GM19372 (cell line): ENCODE measurements around the gene DDR2.
"Not testable (repeated sequence)": the region's sequence is repeated elsewhere in the genome, so short reads cannot be mapped to it uniquely, and the experiment has no call there.

ENCODE experiments used
- ATAC-seq: cut with Tn5 transposase; IDR thresholded peaks from one replicate; pipeline ENCODE4 v1.9.1; 2021; ENCODE audit warnings: mild to moderate bottlenecking, low read depth, moderate library complexity; ENCODE audit not compliant: unreplicated experiment

DDR2 gene

DNA sequence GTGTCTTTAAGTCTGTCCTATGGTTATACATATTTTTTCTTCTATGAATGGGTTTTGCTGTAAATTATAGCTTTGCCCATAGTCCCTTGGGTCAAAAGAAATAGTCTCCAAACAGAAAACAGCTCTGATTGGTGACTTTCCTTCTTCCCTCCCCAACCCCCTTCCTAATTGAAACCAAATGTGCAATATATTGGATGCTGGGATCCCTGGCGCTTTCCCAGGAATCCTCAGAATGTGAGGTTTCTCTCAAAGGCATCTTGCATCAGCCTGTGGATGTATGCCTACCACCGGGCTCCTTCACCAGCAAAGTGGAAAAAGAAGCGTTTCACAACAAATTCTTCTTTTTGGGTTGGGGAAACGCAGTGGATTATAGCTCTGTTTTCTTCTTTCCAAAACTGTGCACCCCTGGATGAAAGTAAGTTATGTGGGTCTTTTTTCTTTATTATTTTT is at the start of gene DDR2:
Gene DDR2 (plus strand): TSS at position 248 of the 450 bp plus-strand sequence. CDS start 86,600 bp downstream, outside the sequence.
- ATAC-seq: no peak

DNA sequence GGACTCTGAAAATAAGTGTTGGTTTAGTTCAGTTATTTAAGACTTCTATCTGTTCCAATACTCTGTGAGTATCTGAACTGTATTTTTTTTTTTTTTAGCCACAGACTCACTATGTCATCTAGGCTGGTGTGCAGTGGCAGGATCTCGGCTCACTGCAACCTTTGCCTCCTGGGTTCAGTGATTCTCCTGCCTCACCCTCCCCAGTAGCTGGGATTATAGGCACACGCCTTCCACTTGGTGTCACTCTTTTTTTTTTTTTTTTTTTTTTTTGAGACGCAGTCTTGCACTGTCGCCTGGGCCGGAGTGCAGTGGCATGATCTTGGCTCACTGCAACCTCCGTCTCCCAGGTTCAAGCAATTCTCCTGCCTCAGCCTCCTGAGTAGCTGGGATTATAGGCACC is 49.4 kb upstream of the DDR2 start:
- not testable (repeated sequence) for ATAC-seq

DNA sequence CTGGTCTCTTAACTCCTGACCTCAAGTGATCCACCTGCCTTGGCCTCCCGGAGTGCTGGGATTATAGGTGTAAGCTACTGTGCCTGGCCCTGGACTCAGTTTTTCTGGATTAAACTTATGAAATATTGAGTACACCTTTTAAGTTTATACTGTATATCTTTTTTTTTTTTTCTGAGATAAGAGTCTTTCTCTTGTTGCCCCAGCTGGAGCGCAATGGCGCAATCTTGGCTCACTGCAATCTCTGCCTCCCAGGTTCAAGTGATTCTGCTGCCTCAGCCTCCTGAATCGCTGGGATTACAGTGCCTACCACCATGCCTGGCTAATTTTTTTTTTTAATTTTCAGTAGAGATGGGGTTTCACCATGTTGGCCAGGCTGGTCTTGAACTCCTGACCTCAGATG is 47.2 kb upstream of the DDR2 start:
- ATAC-seq: not testable (repeated sequence)

DNA sequence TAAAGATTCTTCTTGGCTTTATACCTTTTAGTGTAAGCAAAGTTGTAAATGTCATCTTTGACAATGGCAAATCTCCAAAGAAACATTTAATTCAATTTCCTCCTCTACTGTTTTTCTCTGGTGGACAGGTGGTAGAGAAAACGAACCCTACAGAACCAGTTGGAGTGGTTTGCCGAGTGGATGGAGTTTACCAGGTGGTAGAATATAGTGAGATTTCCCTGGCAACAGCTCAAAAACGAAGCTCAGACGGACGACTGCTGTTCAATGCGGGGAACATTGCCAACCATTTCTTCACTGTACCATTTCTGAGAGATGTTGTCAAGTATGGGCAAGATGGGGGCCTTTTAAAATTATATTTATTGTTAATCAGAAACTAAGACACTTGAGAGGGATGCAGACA is 44.9 kb upstream of the DDR2 start:
- no peak for ATAC-seq

DNA sequence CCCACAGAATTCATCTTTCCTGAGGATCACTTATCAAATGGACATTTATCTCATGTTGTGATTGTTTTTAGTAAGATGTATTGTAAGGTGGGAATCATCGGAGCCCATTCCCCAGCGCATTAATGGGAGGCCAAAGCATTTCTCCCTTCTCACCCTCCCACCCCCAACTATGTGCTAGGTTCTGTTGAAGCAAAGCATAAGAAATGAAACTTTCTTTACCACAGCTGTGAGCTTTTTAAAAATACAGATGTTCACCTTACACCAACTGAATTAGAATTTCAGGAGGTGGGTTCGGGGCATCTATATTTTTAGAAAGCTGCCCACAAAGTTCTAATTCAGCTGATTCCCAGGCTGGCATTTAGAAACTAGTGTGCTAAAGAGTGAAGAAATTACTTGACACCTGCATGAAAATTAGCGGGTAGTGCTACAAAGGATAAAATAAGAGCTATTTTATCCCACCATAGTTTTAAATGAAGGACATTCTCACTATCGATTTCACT is 44.5 kb upstream of the DDR2 start:
- no peak for ATAC-seq

DNA sequence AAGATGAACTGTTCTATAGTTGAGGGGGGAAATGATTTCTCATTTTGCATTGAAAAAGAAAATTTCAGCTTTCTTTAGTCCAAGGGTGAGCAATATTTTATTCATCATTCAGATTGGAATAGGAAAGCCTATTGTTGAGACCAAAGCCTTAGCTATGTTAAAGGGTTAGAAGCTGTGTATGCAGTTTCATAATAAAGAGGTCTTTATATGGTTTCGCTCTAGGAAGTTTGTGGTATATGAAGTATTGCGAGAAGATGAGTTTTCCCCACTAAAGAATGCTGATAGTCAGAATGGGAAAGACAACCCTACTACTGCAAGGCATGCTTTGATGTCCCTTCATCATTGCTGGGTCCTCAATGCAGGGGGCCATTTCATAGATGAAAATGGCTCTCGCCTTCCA is 42.2 kb upstream of the DDR2 start:
- ATAC-seq: no peak

DNA sequence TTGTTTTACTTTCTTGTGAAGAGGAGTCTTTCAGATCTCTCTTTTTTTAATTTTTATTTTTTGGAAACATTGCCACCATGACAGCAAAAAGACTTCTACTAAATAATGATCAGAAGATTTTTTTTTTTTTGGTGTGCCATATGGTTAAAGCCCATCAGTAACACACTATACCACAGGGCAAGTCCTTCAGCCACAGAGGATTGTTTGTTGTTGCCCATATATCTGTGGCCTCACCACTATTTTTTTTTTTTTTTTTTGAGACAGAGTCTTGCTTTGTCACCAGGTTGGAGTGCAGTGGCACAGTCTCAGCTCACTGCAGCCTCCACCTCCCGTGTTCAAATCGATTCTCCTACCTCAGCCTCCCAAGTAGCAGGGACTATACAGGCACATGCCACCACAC is 41.6 kb upstream of the DDR2 start:
- ATAC-seq: no peak

DNA sequence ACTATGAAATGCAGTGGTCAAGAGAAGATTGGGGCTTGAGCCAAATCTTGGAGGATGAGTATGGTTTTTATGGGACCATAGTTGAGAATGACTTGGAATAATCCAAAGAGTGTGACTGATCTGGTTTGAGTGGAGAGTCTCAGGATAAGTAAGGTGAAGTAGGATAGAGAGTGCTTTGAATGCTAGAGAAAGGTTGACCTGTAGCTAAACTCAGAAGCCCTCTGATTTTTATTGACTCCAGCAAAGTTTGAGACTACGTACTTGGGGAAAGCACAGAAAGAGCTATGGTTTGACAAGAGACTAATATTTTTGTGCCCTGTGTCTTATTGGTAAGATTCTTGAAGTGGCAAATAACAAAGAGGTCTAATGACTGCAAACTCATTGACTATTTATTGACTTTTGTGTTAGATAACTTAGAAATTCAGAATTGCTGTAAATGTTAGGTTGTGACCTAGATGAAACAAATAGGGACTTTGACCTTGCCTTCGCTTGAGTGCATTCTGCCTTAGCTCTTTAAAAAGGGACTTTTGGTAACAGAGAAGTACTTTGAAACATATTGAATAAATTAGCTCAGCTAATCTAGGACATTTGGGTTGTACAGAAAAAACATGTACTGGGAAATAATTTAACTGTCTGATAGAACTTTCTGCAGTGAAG is 35.6 kb upstream of the DDR2 start:
- no peak for ATAC-seq

DNA sequence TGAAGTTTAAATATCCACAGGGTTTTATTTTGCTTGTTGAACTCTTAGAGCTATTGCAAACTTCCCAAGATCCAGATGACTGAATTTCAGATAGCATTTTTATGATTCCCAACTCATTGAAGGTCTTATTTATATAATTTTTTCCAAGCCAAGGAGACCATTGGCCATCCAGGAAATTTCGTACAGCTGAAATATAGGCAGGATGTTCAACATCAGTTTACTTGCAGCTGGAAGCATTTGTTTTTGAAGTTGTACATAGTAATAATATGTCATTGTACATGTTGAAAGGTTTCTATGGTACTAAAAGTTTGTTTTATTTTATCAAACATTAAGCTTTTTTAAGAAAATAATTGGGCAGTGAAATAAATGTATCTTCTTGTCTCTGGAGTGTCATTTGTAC is 32.8 kb upstream of the DDR2 start:
- no peak for ATAC-seq

DNA sequence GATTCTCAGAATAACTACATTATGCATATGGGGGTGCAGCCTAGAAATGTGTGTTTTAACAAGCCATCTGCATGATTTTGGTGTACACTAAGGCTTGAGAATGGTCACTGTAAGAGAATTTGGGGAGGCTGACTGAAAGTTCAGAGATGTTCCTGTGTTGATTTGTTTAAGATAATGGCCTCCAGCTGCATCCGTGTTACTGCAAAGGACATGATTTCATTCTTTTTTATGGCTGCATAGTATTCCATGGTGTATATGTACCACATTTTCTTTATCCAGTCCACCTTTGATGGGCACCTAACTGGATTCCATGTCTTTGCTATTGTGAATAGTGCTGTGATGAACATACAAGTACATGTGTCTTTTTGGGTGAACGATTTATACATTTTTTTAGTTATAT is 29.1 kb upstream of the DDR2 start:
- not testable (repeated sequence) for ATAC-seq

DNA sequence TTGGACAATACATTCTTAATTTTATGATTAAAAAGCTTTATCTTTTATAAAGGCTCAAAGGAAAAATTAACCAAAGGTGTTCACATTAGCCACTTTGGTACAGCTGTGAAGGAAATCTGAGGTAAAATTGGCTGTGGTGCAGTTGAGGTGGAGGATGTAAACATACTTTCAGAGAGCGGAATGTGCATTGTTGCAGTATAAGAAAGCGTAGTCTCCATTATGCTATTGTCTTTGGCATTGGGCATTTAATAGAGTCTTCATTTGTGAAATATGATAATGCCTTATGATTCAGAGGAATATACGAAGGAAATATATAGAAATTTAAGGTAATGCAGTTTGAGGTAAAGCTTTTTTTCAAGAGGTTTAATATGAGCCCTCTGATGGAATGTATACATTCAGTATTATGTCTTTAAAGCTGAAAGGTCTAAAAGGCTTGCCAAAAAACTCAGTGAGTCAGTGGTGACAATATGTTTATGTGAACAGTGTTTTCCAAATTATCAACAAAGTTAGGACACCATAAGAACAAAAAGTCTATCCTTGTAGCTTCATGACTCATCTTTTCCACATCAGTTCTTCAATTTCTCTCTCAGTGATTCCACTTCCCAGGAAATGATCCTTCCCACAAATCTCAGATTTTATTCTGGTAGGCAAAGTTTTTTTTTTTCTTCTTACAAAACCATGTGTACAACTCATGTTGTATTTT is 26.9 kb upstream of the DDR2 start:
- ATAC-seq: no peak

DNA sequence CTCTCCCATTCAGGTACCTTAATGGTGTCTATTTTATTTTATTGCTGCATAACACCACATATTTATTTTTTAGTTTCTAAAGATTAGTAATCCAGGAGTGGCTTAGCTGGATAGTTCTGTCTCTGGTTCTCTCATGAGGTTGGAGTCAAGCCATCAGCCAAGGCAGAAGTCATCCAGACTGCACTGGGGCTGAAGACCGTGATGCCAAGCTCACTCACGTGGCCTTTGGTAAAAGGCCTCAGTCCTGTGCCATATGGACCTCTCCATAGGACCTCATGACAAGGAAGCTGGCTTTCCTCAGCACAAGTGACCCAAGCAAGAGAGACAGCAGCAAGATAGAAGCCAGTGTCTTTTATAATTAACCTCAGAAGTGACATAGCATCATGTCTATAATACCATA is 23.0 kb upstream of the DDR2 start:
- ATAC-seq: no peak

DNA sequence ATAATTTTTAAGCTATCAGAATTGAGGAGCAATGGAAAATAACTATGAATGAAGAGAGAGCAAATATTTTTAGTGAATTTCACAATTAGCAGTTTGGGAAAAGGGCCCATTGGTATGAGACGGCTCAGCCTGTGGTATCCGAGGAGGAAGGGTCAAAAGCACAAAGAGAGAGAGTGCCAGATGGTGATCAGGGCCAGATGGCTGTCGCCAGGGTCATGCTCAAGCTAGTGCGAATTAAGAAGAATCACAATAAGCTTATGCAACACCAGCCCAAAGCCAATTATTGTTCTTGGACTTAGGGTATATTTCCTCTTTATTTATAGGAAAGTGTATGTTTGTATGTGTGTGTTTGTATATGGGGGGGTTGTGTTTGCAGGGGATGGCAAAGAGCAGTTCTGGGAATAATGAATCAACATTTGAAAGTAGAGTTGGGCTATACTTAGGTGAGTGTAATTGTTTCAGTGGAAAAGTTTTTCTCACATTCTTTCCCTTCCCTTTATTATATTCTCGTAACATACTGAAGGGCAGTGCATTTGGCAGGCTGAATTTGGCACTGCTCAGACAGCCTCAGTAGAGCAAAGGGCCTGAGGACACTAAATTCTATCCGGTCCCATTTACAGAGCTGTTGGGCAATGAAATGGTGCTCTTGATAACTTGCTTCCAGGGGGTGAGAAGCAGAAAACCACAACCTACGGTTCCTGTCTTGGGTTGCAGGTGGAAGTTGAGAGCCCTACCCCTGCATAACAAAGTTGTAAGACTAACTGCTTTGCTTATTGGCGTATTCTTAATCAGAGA is 19.5 kb upstream of the DDR2 start:
- no peak for ATAC-seq

DNA sequence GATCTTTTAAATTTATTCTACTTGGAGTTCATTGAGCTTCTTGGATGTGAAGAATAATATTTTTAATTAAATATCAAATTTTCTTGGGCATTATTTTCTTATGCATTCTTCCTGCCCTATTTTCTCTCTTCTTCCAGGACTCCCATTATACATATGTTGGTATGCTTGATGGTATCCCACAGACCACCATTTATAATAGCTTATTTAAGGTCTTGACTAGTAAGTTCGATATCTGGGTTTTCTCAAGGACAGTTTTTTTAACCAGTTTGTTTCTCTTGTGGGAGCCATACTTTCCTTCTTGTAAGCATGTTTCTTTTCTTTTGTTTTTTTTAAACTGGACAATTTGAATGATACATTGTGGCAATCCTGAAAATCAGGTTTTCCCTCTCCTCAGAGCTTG is 15.4 kb upstream of the DDR2 start:
- ATAC-seq: no peak

DNA sequence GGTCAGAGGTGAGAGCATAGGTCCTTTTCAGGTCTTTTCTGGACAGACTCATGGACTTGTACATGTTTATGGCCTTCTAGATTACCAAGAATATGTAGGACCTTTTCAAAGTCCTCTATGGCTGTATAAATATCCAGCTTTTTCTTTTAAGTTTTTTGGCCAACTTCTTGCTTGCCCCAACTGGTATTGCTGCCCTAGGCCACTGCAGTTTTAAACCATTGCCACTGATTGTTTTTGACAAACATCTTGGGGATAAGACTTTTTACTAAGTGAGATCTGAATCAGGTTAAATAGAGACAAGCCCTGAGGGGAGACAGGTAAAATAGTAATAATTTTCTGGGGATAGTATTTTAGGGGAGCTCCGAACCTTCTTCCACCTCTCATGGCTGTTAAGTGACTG is 14.8 kb upstream of the DDR2 start:
- no peak for ATAC-seq

DNA sequence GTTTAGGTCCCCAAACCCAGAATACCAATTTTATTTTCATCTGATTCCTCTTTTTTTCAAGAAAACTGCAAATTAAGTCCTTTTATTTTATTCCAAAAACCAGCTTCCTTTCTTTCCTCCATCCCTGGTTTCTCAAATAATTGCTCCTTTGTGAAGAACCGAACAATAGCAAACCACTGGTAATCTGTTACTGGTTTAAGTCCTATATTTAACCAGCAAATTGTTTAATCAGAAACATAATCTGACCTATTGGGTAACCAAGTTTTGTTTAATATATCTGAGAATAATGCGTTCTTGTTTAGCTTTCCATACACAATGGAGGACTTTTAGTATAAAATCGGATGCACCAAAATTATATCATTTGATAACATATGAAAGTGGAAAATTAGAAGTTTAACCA is 13.2 kb upstream of the DDR2 start:
- ATAC-seq: no peak

DNA sequence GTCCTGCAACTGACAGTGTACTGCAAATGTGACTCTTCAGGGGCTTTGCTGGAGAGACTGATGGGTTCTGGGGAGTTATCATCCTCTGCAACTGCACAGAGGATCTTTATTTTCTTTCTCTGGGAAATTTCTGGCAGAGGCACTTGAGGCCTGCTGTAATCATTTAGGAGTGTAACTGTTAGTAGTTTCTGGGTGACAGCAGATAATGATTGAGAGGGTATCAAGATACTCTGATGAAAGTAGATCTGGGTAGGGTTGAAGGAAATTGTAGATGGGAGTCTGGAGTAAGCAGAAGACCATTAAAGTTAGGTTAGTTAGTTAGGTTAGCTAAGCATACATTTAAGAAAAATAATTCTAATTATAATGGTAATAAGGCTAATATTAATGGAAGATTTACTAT is 11.0 kb upstream of the DDR2 start:
- ATAC-seq: no peak

DNA sequence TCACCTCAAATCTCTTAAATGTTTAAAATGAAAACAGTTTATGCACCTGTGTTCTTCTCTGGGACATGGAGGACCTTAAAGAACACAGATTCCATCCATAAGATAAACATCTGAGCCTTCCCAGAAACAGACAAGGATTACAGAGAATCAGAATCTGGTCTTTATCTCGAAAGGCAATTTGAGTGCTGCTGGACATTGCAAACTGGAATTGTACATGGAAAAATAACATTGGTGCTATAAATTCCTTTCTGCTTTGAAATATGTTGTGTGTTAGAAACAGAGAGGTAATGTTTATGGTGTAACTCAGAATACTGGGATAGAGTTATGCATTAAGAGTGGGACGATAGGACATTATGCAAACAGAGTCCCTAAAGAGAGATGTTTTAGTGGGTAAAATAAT is 6.6 kb upstream of the DDR2 start:
- ATAC-seq: no peak

DNA sequence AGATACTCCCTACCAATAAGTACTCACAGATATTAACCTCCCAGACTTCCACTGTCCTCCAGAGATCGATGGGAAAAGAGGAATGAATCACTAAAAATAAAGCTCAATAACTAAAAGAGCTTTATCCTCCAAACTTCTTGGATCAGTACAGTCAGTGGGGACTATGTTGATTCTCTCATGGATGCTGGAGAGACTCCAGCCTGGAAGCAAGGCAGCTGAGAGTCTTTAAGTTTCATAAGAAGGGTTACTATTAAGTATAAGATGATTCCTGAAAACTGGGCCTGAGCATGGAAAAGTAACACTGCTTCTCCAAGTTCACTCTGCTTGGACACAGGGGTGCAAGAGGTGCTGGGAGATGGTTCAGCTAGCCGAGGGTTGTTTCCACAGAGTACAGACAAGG is 6.2 kb upstream of the DDR2 start:
- no peak for ATAC-seq

DNA sequence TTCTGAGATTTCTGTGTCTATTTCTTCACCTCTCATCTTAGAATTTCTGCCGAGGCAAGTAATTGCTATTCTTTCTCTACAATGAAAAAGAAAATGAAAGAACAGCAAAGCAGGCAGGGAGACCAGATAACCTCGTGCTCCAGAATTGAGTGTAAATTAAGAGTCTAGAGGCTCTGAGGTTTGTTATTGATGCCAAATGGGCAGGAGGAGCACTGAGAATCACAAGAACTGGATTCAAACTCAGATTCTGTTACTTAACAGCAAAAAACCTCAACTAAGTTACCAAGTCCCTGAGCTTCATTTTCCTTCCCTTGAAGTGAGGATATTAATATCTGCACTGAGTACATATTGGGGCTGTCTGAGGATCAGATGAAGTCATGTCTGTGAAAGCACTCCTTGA is 5.5 kb upstream of the DDR2 start:
- ATAC-seq: no peak

DNA sequence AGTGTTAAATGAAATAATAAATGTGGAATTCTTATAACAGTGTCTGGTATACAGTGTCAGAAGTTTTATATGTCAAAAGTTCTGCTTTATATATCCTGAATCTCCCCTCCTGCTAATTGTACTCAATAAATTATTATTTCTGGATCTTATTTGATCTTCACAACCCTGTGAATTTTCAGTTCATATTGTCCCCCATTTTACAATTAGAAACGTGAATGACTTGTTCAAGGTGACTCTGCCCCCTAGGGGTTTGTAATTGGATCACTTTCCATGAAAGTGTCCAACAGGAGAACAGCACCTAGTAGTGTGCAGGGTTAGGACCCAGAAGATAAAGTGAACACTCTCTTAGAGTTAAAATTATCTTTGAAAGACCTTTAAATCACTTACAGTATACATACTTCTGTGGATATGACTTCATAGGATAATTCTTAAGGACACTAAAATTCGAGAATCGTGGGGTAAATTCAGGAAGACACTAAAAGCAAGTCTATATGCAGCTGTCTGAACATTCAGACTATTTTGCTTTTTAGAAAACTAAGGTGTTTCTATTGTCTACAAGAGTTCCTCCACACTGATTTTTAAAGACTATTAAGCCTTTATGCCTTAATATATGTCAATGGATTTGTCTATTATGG is 4.5 kb upstream of the DDR2 start:
- ATAC-seq: no peak
